ENCODE data around the gene TMEM165. TPM values are rescaled to one million over a fixed set of nuclear protein-coding genes. Genes with fewer than 3 reads are reported as not detected.

TMEM165 gene
- total and polyA plus RNA-seq, 5 donors: 45.3 to 89.9 (median 49.2) TPM

DNA sequence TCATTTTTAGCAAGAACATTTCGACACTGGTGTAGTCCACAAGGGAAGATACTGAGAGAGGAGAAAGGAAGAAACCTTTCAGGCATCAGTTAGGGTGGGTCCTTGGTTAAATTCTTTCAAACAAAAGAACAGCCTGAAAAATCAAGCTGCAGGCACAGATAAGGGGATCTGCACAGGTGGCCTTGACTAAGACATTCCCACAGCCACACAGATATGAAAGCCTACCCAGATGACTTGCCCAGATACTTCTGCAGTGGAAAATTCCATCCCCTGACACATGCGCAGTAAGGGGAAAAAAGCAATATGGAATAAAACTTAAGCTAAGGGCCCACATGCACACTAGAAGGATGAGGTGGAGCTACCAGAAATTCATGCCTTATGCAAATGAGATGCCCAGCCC lies 8.9 kb upstream of the TMEM165 start:
- Histone ChIP-seq H3K27me3 (ENCODE audit: control insufficient read depth, insufficient read depth) (no peaks in the 10 kb centered on the region), H3K4me3 (ENCODE audit: low read length) (no peak overlapping the region), H3K9me3 (ENCODE audit: control insufficient read depth, low read length) (no peaks in the 10 kb centered on the region), H3K4me1 (ENCODE audit: control insufficient read depth, insufficient read depth, low read length) (no peaks in the 10 kb centered on the region), H3K27ac (ENCODE audit: low read length) (no peak overlapping the region)
- WGBS: 77% methylated on average over 2 of the region's 2 CpGs
- ATAC-seq (no peak), DNase-seq (no peak)
- intact Hi-C loops (cut with DNase I): no loop called here

DNA sequence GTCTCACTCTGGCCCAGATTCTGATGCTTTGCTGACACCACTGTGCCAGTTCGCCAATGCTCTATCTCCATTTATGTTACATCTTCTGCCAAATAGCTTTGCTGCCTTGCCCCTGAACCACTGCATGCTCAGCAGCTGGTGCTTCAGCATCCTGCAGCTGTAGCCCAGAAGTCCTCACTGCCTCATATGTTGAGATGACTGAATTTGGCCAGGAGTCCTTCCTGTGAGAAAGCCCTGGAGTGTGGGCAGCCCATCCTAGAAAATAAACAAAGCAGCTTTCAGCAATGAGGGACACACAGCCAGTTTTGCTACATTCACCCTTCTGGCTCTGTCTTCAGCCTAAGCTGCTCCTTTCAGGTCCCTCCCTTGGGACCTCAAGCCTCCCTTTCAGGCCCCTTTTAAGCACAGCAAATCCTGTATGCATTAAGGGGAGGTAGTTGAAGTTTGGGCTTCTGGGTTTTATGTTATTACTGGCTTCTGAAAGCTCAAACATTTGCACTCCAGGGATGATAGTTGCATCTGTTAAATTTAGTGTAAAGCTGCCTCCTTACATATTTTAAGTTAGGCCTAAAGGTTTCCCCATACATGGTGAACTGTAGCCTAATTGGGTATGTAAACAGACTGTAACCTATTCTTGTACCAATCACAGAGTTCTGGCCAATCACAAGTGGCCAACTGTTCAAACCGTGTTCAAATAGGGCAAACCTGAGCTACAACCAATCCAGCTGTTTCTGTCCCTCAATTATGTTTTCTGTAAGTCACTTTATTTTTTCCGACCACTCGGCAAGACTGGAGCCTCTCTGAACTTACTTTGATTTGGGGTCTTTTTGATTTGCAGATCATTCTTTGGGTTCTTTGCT lies 2.1 kb upstream of the TMEM165 start:
- Histone ChIP-seq H3K27me3 (ENCODE audit: control insufficient read depth, insufficient read depth) (no peaks in the 10 kb centered on the region), H3K9me3 (ENCODE audit: control insufficient read depth, low read length) (no peaks in the 10 kb centered on the region), H3K4me1 (ENCODE audit: control insufficient read depth, insufficient read depth, low read length) (no peaks in the 10 kb centered on the region), H3K4me3 (ENCODE audit: low read length) (no peak overlapping the region), H3K27ac (ENCODE audit: low read length) (no peak overlapping the region)
- ATAC-seq: no peak
- WGBS: 89% methylated on average over 4 of the region's 4 CpGs
- no peak for DNase-seq
- intact Hi-C loops (cut with DNase I): loop anchor here in 1 of 4 donors (5.0 kb wide), 1 partner anchor 46 kb away; the partner anchor contains the start of gene SRD5A3

DNA sequence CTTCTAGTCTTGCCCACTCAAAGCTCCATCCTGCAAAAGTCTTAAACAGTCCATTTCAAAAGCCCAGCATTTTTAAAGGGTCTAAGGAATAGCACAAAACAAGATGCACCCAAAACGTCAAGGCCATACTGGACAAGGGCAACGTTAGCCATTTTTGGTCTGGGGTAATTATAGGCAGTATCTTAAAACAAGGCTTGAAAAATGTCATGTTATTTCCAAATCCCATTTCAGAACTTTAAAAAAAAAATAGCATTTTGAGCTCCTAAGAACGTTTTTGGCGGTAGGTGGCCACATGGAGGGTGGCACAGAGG lies 584 bp upstream of the TMEM165 start:
- Histone ChIP-seq H3K27me3 (ENCODE audit: control insufficient read depth, insufficient read depth) (no peaks in the 10 kb centered on the region), H3K9me3 (ENCODE audit: control insufficient read depth, low read length) (no peaks in the 10 kb centered on the region), H3K4me1 (ENCODE audit: control insufficient read depth, insufficient read depth, low read length) (peaks cover 3% of the 10 kb centered on the region), H3K4me3 (ENCODE audit: low read length) (peak overlapping the region; percentile 80), H3K27ac (ENCODE audit: low read length) (peak overlapping the region; percentile 96)
- no peak for ATAC-seq
- intact Hi-C loops (cut with DNase I): loop anchor here in 1 of 4 donors (5.0 kb wide), 1 partner anchor 48 kb away; the partner anchor contains the start of gene SRD5A3
- no peak for DNase-seq
- WGBS: under 1% methylated on average over 4 of the region's 4 CpGs

DNA sequence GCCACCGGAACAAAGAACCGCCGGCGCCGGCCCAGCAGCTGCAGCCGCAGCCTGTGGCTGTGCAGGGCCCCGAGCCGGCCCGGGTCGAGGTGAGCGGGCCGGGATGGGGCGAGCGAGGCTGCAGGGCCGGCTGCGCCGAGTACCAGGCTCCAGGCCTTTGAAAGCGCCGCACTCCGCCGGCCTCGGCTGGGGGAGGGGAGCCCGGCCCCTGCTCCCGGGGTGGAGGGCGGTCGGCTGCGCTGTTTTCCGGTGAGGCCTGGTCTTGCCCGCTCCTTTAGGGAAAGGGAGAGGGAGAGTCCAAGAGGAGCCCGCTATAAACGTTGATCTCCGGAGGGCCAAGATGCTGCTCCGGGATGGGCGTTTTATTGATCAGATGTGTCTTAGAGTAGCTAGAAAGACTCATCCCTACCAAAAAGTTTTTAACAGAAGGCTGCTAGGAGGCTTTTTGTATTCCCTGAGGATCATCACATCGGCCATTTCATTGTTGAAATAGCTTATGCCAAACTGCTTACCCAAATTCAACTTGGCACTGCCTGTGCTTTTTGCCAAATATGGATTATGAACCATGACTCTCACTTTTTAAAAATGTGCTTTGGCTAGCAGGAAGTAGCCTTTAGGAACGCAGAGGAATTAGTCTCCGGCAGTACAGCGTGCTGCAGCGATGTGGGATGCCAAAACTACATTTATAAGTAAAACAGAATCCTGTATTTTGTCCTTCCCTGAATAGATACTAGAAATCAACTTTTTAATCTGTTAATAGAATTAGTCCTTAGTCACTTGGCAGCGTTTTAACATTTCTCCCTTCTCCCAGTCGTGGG lies 760 bp downstream of the TMEM165 start:
- H3K27ac ChIP-seq (ENCODE audit: low read length): peak overlapping the region; percentile 96
- H3K4me3 ChIP-seq (ENCODE audit: low read length): peak overlapping the region; percentile 80
- WGBS: under 1% methylated on average over 41 of the region's 41 CpGs
- DNase-seq: peak; percentile 60 to 84 (median 84)
- intact Hi-C loops (cut with DNase I): loop anchor here in 1 of 4 donors (5.0 kb wide), 1 partner anchor 49 kb away; the partner anchor contains the start of gene SRD5A3
- ATAC-seq: peak; percentile 58 to 62
- H3K4me1 ChIP-seq (ENCODE audit: control insufficient read depth, insufficient read depth, low read length): peaks cover 3% of the 10 kb centered on the region
- H3K27me3 ChIP-seq (ENCODE audit: control insufficient read depth, insufficient read depth): no peaks in the 10 kb centered on the region
- H3K9me3 ChIP-seq (ENCODE audit: control insufficient read depth, low read length): no peaks in the 10 kb centered on the region

DNA sequence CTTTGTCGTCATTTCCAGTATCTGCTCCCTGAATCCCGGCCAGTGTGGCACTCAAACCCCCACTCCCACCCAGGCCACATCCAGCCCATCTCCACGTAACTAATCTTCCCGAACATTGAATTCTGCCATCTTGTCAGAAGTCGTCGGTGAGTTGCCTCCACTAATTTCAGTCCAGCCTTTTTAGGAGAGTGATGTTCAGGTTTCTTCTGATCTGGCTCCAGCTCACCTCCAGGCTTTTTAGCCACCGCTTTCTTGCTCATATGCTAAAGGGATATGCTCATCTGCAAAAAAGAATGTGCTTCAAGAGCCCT lies 1.3 kb downstream of the TMEM165 start:
- peaks cover 3% of the 10 kb centered on the region for H3K4me1 ChIP-seq (ENCODE audit: control insufficient read depth, insufficient read depth, low read length)
- ATAC-seq: no peak

DNA sequence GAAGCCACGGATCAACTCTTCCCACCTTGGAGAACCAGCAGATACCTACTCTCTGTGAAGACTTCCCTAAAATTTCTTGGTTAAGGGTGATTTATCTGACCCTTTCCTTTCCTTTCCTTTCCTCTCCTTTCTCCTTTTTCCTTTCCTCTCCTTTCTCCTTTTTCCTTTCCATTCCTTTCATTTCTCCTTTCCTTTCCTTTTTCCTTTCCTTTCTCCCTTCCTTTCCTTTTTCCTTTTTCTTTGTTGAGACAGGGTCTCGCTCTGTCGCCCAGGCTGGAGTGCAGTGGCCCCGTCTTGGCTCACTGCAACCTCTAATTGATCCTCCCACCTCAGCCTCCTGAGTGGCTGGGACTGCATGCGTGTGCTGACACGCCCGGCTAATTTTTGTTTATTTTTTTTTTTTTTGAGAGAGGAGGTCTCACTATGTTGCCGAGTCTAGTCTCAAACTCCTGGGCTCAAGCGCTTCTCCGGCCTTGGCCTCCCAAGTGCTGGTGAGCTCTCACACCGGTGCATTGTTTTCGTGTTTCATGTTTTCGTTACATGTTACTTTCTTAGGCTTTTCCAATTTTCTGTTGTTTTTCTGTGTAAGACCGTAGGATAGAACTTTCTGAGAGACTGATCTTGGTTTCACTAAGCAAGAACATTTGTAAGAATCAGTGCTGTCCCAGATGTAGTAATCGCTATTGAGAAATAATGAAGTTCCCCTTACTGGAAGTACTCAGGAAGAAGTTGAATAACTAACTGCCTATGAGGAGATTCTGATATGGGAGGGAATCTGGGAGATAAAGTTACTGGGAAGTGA lies 2.0 kb downstream of the TMEM165 start:
- Histone ChIP-seq H3K27me3 (ENCODE audit: control insufficient read depth, insufficient read depth) (no peaks in the 10 kb centered on the region), H3K4me1 (ENCODE audit: control insufficient read depth, insufficient read depth, low read length) (peaks cover 3% of the 10 kb centered on the region), H3K9me3 (ENCODE audit: control insufficient read depth, low read length) (no peaks in the 10 kb centered on the region), H3K4me3 (ENCODE audit: low read length) (peak overlapping the region; percentile 80), H3K27ac (ENCODE audit: low read length) (peak overlapping the region; percentile 96)
- DNase-seq (no peak), ATAC-seq (peak in 1 of 2 donors; percentile 20)
- intact Hi-C loops (cut with DNase I): loop anchor here in 1 of 4 donors (5.0 kb wide), 1 partner anchor 50 kb away; the partner anchor contains the start of gene SRD5A3
- 40% methylated on average over 15 of the region's 15 CpGs for WGBS

More for the DNA sequence above, 1.3 kb downstream of the TMEM165 start:
- Histone ChIP-seq H3K27me3 (ENCODE audit: control insufficient read depth, insufficient read depth) (no peaks in the 10 kb centered on the region), H3K9me3 (ENCODE audit: control insufficient read depth, low read length) (no peaks in the 10 kb centered on the region), H3K27ac (ENCODE audit: low read length) (peak overlapping the region; percentile 96), H3K4me3 (ENCODE audit: low read length) (peak overlapping the region; percentile 80)
- intact Hi-C loops (cut with DNase I): loop anchor here in 1 of 4 donors (5.0 kb wide), 1 partner anchor 50 kb away; the partner anchor contains the start of gene SRD5A3
- 8% methylated on average over 7 of the region's 7 CpGs for WGBS
- DNase-seq: peak in 1 of 3 donors; percentile 33

DNA sequence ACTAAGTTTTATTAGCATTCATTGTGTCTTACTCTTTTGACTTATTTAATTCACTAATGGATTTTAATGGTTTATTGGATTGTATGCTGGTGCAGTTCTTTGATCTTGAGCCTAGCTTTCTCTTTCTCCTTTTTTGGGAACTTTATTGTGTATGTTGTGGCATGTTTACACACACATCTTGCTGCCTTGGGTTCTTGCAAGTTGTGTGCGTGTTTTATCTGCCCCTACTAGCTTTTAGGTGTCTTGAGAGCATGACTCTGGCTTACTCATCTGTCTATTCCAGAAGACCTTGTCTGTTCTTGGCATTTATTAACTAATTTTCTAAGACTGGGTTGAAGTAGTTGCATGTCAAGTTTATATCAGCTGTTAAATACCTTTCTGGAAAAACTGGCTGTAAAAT lies 2.7 kb downstream of the TMEM165 start:
- intact Hi-C loops (cut with DNase I): loop anchor here in 1 of 4 donors (5.0 kb wide), 1 partner anchor 51 kb away; the partner anchor contains the start of gene SRD5A3
- ATAC-seq (no peak), DNase-seq (no peak)
- Histone ChIP-seq H3K9me3 (ENCODE audit: control insufficient read depth, low read length) (no peaks in the 10 kb centered on the region), H3K4me1 (ENCODE audit: control insufficient read depth, insufficient read depth, low read length) (peaks cover 3% of the 10 kb centered on the region), H3K4me3 (ENCODE audit: low read length) (peak overlapping the region; percentile 80), H3K27ac (ENCODE audit: low read length) (no peak overlapping the region), H3K27me3 (ENCODE audit: control insufficient read depth, insufficient read depth) (no peaks in the 10 kb centered on the region)
- 31% methylated on average over 1 of the region's 1 CpG for WGBS

DNA sequence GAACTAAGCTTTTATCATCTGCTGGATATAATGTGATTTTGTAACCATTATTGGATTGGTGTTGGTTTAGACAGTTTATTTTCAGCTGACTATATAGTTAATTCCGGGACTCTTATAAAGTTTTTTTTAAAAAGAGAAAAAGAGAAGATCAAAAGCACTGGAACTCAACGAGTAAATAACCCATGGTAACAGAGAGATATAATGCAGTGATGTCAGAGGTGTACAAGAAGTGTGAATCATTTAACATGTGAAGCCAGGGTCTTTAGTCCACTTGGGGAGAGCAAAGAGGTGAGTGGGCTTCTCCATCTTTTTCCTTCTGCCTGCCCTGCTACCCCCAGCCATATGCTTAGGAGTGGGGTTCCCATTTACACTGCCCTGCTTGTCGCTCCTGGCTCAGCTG lies 3.2 kb downstream of the TMEM165 start:
- intact Hi-C loops (cut with DNase I): loop anchor here in 1 of 4 donors (5.0 kb wide), 1 partner anchor 52 kb away; the partner anchor contains the start of gene SRD5A3
- Histone ChIP-seq H3K27me3 (ENCODE audit: control insufficient read depth, insufficient read depth) (no peaks in the 10 kb centered on the region), H3K4me1 (ENCODE audit: control insufficient read depth, insufficient read depth, low read length) (peaks cover 3% of the 10 kb centered on the region), H3K27ac (ENCODE audit: low read length) (no peak overlapping the region), H3K4me3 (ENCODE audit: low read length) (peak overlapping the region; percentile 34), H3K9me3 (ENCODE audit: control insufficient read depth, low read length) (no peaks in the 10 kb centered on the region)
- ATAC-seq (no peak), DNase-seq (no peak)
- 48% methylated on average over 3 of the region's 3 CpGs for WGBS

DNA sequence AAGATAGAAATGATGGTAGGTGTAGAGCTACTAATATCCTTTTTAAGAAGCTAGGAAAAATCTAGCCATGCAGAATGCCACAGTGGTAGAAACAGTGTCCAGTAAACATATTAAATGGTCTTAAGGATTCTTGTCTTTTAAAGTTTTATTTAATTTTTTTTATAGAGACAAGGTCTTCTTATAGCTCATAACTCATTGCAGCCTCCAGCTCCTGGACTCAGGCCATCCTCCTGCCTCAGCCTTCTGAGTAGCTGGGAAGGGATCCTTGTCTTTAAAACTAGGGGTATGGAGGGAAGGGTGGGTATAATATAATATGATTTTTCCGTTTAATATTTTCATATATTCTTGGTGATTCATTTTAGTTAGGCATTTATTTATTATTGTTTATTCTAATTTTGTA lies 3.8 kb downstream of the TMEM165 start:
- peak overlapping the region; percentile 22 for H3K4me3 ChIP-seq (ENCODE audit: low read length)
- peaks cover 3% of the 10 kb centered on the region for H3K4me1 ChIP-seq (ENCODE audit: control insufficient read depth, insufficient read depth, low read length)
- ATAC-seq (no peak), DNase-seq (no peak)
- H3K27me3 ChIP-seq (ENCODE audit: control insufficient read depth, insufficient read depth): no peaks in the 10 kb centered on the region
- no peaks in the 10 kb centered on the region for H3K9me3 ChIP-seq (ENCODE audit: control insufficient read depth, low read length)
- no peak overlapping the region for H3K27ac ChIP-seq (ENCODE audit: low read length)
- 75% methylated on average over 1 of the region's 1 CpG for WGBS
- intact Hi-C loops (cut with DNase I): loop anchor here in 1 of 4 donors (5.0 kb wide), 1 partner anchor 52 kb away; the partner anchor contains the start of gene SRD5A3

DNA sequence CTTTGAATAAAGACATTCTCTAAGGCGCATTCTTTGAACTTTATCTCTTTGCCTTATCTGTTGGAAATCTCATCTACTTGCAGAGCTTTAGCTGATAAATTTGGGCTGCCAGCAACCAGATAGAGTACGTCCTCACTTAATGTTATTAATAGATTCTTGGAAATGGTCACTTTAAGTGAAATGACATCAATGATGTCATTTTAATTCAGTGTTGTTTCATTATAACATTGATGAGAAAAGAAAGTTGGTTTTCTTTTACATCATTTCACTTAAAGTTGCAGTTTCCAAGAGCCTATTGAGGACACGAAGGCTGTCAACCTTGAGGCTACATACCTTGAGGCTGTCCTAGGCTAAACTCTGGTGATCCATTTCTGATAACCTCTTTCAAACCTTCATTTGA lies 9.3 kb downstream of the TMEM165 start:
- WGBS: 80% methylated on average over 3 of the region's 3 CpGs
- DNase-seq (no peak), ATAC-seq (no peak)
- H3K9me3 ChIP-seq (ENCODE audit: control insufficient read depth, low read length): no peaks in the 10 kb centered on the region
- intact Hi-C loops (cut with DNase I): no loop called here
- no peaks in the 10 kb centered on the region for H3K27me3 ChIP-seq (ENCODE audit: control insufficient read depth, insufficient read depth)
- peaks cover 1% of the 10 kb centered on the region for H3K4me1 ChIP-seq (ENCODE audit: control insufficient read depth, insufficient read depth, low read length)
- H3K4me3 ChIP-seq (ENCODE audit: low read length): no peak overlapping the region
- no peak overlapping the region for H3K27ac ChIP-seq (ENCODE audit: low read length)

Data from right cardiac atrium (tissue), 5 donors.